NCI-H526 (cell line): Measurements from ENCODE around the gene SLC35F3.
A peak's percentile ranks its signal among the peaks of the same experiment; 100 is the strongest.
"Not testable (repeated sequence)": the region's sequence is repeated elsewhere in the genome, so short reads cannot be mapped to it uniquely, and the experiment has no call there.

ENCODE experiments used
- DNase-seq, 2 experiments: peaks; one replicate each; lab custom pipeline; 2025; lab: John Stamatoyannopoulos, UW

Gene SLC35F3

GRCh38 chr1:234143681-234144080, 239.2 kb downstream of the SLC35F3 start:
- no peak for DNase-seq

GRCh38 chr1:234144901-234145300, 240.4 kb downstream of the SLC35F3 start:
- DNase-seq: no peak

GRCh38 chr1:234148350-234148749, 243.9 kb downstream of the SLC35F3 start:
- DNase-seq: no peak

GRCh38 chr1:234148816-234149215, 244.3 kb downstream of the SLC35F3 start:
- no peak for DNase-seq

- DNase-seq: no peak
These were observed 244.7 kb downstream of the SLC35F3 start for GRCh38 chr1:234149217-234149616.

GRCh38 chr1:234150892-234151291, 246.4 kb downstream of the SLC35F3 start:
- no peak for DNase-seq

- not testable (repeated sequence) for DNase-seq
These were observed 247.9 kb downstream of the SLC35F3 start for GRCh38 chr1:234152344-234152743.

- DNase-seq: peak; percentile 5 to 76
These were observed 250.1 kb downstream of the SLC35F3 start for GRCh38 chr1:234154320-234155251.

- DNase-seq: no peak
These were observed 258.2 kb downstream of the SLC35F3 start for GRCh38 chr1:234162661-234163060.

- no peak for DNase-seq
These were observed 258.9 kb downstream of the SLC35F3 start for GRCh38 chr1:234163267-234163919.

GRCh38 chr1:234164098-234164709, 259.7 kb downstream of the SLC35F3 start:
- DNase-seq: no peak

- no peak for DNase-seq
These were observed 263.7 kb downstream of the SLC35F3 start for GRCh38 chr1:234168061-234168724.

- DNase-seq: no peak
These were observed 264.8 kb downstream of the SLC35F3 start for GRCh38 chr1:234169161-234169849.

- DNase-seq: no peak
These were observed 265.6 kb downstream of the SLC35F3 start for GRCh38 chr1:234170067-234170466.

- no peak for DNase-seq
These were observed 266.1 kb downstream of the SLC35F3 start for GRCh38 chr1:234170622-234171021.

- DNase-seq: no peak
These were observed 269.5 kb downstream of the SLC35F3 start for GRCh38 chr1:234173968-234174367.

GRCh38 chr1:234175363-234175762, 270.9 kb downstream of the SLC35F3 start:
- no peak for DNase-seq

GRCh38 chr1:234176000-234176399, 271.5 kb downstream of the SLC35F3 start:
- DNase-seq: no peak

- DNase-seq: not testable (repeated sequence)
These were observed 272.4 kb downstream of the SLC35F3 start for GRCh38 chr1:234176847-234177246.

GRCh38 chr1:234185438-234185837, 281.0 kb downstream of the SLC35F3 start:
- no peak for DNase-seq

GRCh38 chr1:234186037-234186688, 281.7 kb downstream of the SLC35F3 start:
- no peak for DNase-seq
